Caco-2 (cell line): ENCODE results near the gene ENOX1. TPM values are rescaled to one million over a fixed set of nuclear protein-coding genes. Genes with fewer than 3 reads are reported as not detected.

Source experiments
- BruUV-seq: library from RNA; stranded (reverse); fragments of 400-500 nt; replicated peaks from 2 replicates; lab custom pipeline; 2021; lab: Mats Ljungman, UMichigan
- CTCF ChIA-PET: fragments of 300-600 bp; sonication (Branson Sonifier 250); formaldehyde crosslinking; loops from one replicate; lab custom pipeline; 2022; ENCODE audit warnings: antibody characterized with exemption; lab: Charles Lee
- POLR2A ChIA-PET: fragments of 300-600 bp; sonication (Branson Sonifier 250); formaldehyde crosslinking; loops from one replicate; lab custom pipeline; 2022; ENCODE audit warnings: antibody characterized with exemption; lab: Charles Lee
- DNase-seq, 2 experiments: peaks; one replicate each; pipeline versions ENCODE4 v3.0.0 to v3.0.0-alpha.2; 2020 to 2022
- H3K27me3 ChIP-seq: replicated peaks from 2 replicates; pipeline ENCODE4 v1.6.0; 2011; ENCODE audit warnings: low read length; ENCODE audit not compliant: control insufficient read depth, insufficient read depth
- H3K36me3 ChIP-seq: 2 replicates; pipeline ENCODE4 v1.5.1; 2011; ENCODE audit warnings: low read length; ENCODE audit not compliant: control insufficient read depth, insufficient read depth
- H3K4me1 ChIP-seq: fragments of 250-450 bp; sonication (Bioruptor Pico); 2 replicates; pipeline ENCODE4 v1.5.1; 2020; ENCODE audit warnings: mild to moderate bottlenecking
- H3K4me3 ChIP-seq: 2 replicates; pipeline ENCODE4 v1.5.1; 2011; ENCODE audit warnings: low read depth, mild to moderate bottlenecking, control low read depth, low read length
- H3K9me3 ChIP-seq: fragments of 250-450 bp; sonication (Bioruptor Pico); 2 replicates; pipeline ENCODE4 v1.5.1; 2020; ENCODE audit warnings: mild to moderate bottlenecking, moderate library complexity
- H3K27ac Mint-ChIP-seq: one replicate; pipeline ENCODE4 v1.8.0; 2022; ENCODE audit warnings: mixed read lengths; ENCODE audit not compliant: unreplicated experiment
- H3K27me3 Mint-ChIP-seq: one replicate; pipeline ENCODE4 v1.8.0; 2022; ENCODE audit warnings: mixed read lengths; ENCODE audit not compliant: insufficient read depth, unreplicated experiment
- H3K36me3 Mint-ChIP-seq: one replicate; pipeline ENCODE4 v1.8.0; 2022; ENCODE audit warnings: mild to moderate bottlenecking, mixed read lengths; ENCODE audit not compliant: insufficient read depth, unreplicated experiment
- H3K4me1 Mint-ChIP-seq: one replicate; pipeline ENCODE4 v1.8.0; 2022; ENCODE audit warnings: low read depth, mixed read lengths; ENCODE audit not compliant: unreplicated experiment
- H3K4me3 Mint-ChIP-seq: one replicate; pipeline ENCODE4 v1.8.0; 2022; ENCODE audit warnings: mild to moderate bottlenecking, moderate library complexity, mixed read lengths; ENCODE audit not compliant: unreplicated experiment
- H3K9me3 Mint-ChIP-seq: one replicate; pipeline ENCODE4 v1.8.0; 2022; ENCODE audit warnings: mixed read lengths; ENCODE audit not compliant: unreplicated experiment
- intact Hi-C: fragments of 100-400 bp; cut with micrococcal nuclease; formaldehyde crosslinking; loops from one replicate; pipeline ENCODE4 v1.10.0; 2022; ENCODE audit not compliant: unreplicated experiment
- total RNA-seq: library from RNA; stranded (reverse); gene quantifications from 2 replicates; pipeline ENCODE4 v1.2.3, GENCODE V29; 2022
- TF ChIP-seq, protein P1 (sequence below), 2 experiments: fragments of 200-600 bp in 1 of 2; IDR thresholded peaks; 1 replicate in 1 of 2; 2 replicates in 1 of 2; pipeline versions ENCODE4 v1.5.1 to v1.8.0; 2011 to 2022; ENCODE audit warnings: antibody characterized with exemption in 1 of 2, control low read depth in 1 of 2, inconsistent platforms in 1 of 2, low read depth in 1 of 2, low read length in 1 of 2, mild to moderate bottlenecking in 1 of 2, moderate library complexity in 1 of 2; ENCODE audit not compliant: insufficient read depth in 1 of 2, severe bottlenecking in 1 of 2, unreplicated experiment in 1 of 2

The ENOX1 gene
- total RNA-seq, 1 experiment from 2014 or later: 9.1 TPM

DNA sequence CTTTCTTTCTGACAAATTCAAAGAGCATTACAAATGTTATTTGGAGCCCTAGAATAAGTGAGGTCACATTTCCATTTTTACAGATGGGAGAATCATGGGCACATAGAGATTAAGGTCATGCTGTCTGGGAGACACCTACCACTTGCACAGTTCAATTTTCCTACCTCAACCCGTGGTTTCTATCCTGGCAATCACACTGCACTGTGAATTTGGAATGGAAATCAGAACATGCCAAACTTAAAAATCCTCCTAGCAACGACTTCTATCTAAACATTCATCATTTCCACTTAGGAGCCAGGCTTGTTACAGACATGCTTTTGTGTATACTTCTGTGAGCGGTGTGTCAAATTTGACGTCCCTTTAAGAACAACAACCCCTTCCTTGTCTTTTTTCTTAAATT is 511.9 kb downstream of the ENOX1 start:
- Histone ChIP-seq H3K36me3 (no peaks in the 10 kb centered on the region), H3K27me3 (no peaks in the 10 kb centered on the region), H3K4me3 (no peak overlapping the region), H3K9me3 (no peaks in the 10 kb centered on the region), H3K4me1 (peaks cover 14% of the 10 kb centered on the region)
- H3K27ac Mint-ChIP-seq: no peak overlapping the region
- intact Hi-C loops: no loop called here
- no peaks in the 10 kb centered on the region for H3K27me3 Mint-ChIP-seq
- TF ChIP-seq, protein P1, sequence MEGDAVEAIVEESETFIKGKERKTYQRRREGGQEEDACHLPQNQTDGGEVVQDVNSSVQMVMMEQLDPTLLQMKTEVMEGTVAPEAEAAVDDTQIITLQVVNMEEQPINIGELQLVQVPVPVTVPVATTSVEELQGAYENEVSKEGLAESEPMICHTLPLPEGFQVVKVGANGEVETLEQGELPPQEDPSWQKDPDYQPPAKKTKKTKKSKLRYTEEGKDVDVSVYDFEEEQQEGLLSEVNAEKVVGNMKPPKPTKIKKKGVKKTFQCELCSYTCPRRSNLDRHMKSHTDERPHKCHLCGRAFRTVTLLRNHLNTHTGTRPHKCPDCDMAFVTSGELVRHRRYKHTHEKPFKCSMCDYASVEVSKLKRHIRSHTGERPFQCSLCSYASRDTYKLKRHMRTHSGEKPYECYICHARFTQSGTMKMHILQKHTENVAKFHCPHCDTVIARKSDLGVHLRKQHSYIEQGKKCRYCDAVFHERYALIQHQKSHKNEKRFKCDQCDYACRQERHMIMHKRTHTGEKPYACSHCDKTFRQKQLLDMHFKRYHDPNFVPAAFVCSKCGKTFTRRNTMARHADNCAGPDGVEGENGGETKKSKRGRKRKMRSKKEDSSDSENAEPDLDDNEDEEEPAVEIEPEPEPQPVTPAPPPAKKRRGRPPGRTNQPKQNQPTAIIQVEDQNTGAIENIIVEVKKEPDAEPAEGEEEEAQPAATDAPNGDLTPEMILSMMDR (IDR thresholded peaks at IDR 0.05; ENCODE audit: insufficient read depth in 1 of 2, low read depth in 1 of 2, low read length in 1 of 2, severe bottlenecking in 1 of 2, unreplicated experiment in 1 of 2): no peak
- H3K4me3 Mint-ChIP-seq: no peak overlapping the region
- peaks cover 13% of the 10 kb centered on the region for H3K4me1 Mint-ChIP-seq
- POLR2A ChIA-PET: no interaction called here
- no peak for DNase-seq
- H3K9me3 Mint-ChIP-seq: no peaks in the 10 kb centered on the region
- CTCF ChIA-PET: no interaction called here
- BruUV-seq: no TSS peak
- H3K36me3 Mint-ChIP-seq: no peaks in the 10 kb centered on the region

DNA sequence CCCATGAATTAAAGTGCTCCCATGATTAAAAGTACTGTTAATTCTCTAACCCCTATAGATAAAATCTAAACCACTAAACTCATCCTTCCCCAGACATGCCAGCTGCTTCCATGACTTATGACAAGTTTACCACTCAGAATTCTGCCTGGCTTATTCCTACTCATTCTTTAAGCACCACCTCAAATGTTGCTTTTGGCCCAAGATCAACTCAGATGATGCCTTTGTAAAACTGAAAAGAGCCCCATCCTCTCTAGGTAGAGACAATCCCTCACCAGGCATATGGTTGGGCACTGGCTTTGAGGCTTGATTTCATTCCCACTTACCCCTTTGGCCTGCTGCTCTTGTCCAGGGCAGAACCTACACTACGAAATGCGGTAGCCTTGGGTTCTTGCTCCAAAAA is 513.4 kb downstream of the ENOX1 start:
- POLR2A ChIA-PET: no interaction called here
- H3K27me3 ChIP-seq: no peaks in the 10 kb centered on the region

DNA sequence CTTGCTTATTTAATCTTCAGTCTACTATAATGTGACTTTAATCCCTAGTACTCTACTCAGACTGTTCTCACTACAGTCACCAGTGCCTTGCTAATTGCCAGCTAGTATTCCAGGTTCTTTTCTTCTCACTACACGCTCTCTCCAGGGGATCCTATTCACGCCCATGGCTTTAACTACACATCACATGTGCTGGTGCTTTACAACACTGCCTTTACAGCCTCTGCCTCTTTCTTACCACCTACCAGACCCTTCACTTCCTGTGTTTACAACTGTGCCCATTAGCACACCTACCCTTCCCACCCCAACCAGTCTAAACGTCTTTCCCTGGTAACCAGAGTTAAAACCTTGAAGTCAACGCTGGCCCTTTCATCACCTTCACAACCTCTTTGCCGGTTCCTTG is 513.9 kb downstream of the ENOX1 start:
- Mint-ChIP-seq H3K4me3 (no peak overlapping the region), H3K27ac (peak overlapping the region; percentile 3), H3K9me3 (no peaks in the 10 kb centered on the region), H3K4me1 (peaks cover 23% of the 10 kb centered on the region), H3K27me3 (no peaks in the 10 kb centered on the region), H3K36me3 (no peaks in the 10 kb centered on the region)
- Histone ChIP-seq H3K9me3 (no peaks in the 10 kb centered on the region), H3K4me1 (peaks cover 32% of the 10 kb centered on the region), H3K36me3 (no peaks in the 10 kb centered on the region), H3K4me3 (no peak overlapping the region), H3K27me3 (no peaks in the 10 kb centered on the region)
- no TSS peak for BruUV-seq
- TF ChIP-seq, protein P1 (IDR thresholded peaks at IDR 0.05; ENCODE audit: insufficient read depth in 1 of 2, low read depth in 1 of 2, low read length in 1 of 2, severe bottlenecking in 1 of 2, unreplicated experiment in 1 of 2): no peak
- no peak for DNase-seq
- intact Hi-C loops: no loop called here
- ChIA-PET POLR2A (no interaction called here), CTCF (no interaction called here)

More for the DNA sequence above, 513.4 kb downstream of the ENOX1 start:
- Histone ChIP-seq H3K9me3 (no peaks in the 10 kb centered on the region), H3K36me3 (no peaks in the 10 kb centered on the region), H3K4me1 (peaks cover 27% of the 10 kb centered on the region), H3K4me3 (no peak overlapping the region)
- H3K36me3 Mint-ChIP-seq: no peaks in the 10 kb centered on the region
- no peak overlapping the region for H3K4me3 Mint-ChIP-seq
- TF ChIP-seq, protein P1 (IDR thresholded peaks at IDR 0.05; ENCODE audit: insufficient read depth in 1 of 2, low read depth in 1 of 2, low read length in 1 of 2, severe bottlenecking in 1 of 2, unreplicated experiment in 1 of 2): no peak
- no peaks in the 10 kb centered on the region for H3K27me3 Mint-ChIP-seq
- H3K4me1 Mint-ChIP-seq: peaks cover 23% of the 10 kb centered on the region
- no peak overlapping the region for H3K27ac Mint-ChIP-seq
- no TSS peak for BruUV-seq
- DNase-seq: no peak
- intact Hi-C loops: no loop called here
- CTCF ChIA-PET: no interaction called here
- H3K9me3 Mint-ChIP-seq: no peaks in the 10 kb centered on the region
